ENCODE results near the gene KRTAP22-1. TPM values are rescaled to one million over a fixed set of nuclear protein-coding genes. Genes with fewer than 3 reads are reported as not detected.

The KRTAP22-1 gene
- total RNA-seq, 1 experiment from 2014 or later: not detected

- TF ChIP-seq ARID4B (CRISPR knock-in tag; IDR thresholded peaks at IDR 0.05; ENCODE audit: borderline replicate concordance) (no peak), CTCF (IDR thresholded peaks at IDR 0.05) (no peak), SMAD3 (CRISPR knock-in tag; IDR thresholded peaks at IDR 0.05; ENCODE audit: borderline replicate concordance) (no peak), NR1H2 (CRISPR knock-in tag; IDR thresholded peaks at IDR 0.05) (no peak), IRF2 (CRISPR knock-in tag; IDR thresholded peaks at IDR 0.05; ENCODE audit: borderline replicate concordance, low read depth) (no peak), ZNF232 (CRISPR knock-in tag; IDR thresholded peaks at IDR 0.05) (no peak), KAT7 (CRISPR knock-in tag; IDR thresholded peaks at IDR 0.05; ENCODE audit: borderline replicate concordance) (no peak), GABPB1 (CRISPR knock-in tag; IDR thresholded peaks at IDR 0.05) (no peak), ATF2 (CRISPR knock-in tag; IDR thresholded peaks at IDR 0.05; ENCODE audit: borderline replicate concordance, low read depth) (no peak)
These were observed 19.2 kb downstream of the KRTAP22-1 start (continued) for GRCh38 chr21:30620080-30620479.

GRCh38 chr21:30620522-30620921, 19.6 kb downstream of the KRTAP22-1 start, which contains the start of gene KRTAP20-4:
TSS of gene KRTAP20-4 (plus strand) at chr21:30620627.
- Mint-ChIP-seq H3K9me3 (peaks cover 14% of the 10 kb centered on the region), H3K27ac (no peak within 1 kb of the TSS)
- POLR2A ChIA-PET: no interaction called here

More at GRCh38 chr21:30620522-30620921, 19.6 kb downstream of the KRTAP22-1 start, which contains the start of gene KRTAP20-4:
- ATAC-seq (no peak), DNase-seq (ENCODE audit: low spot score) (no peak)
- CTCF ChIA-PET: no interaction called here
- TF ChIP-seq RORB (CRISPR knock-in tag; IDR thresholded peaks at IDR 0.05) (no peak), CBFB (CRISPR knock-in tag; IDR thresholded peaks at IDR 0.05; ENCODE audit: low read depth) (no peak), ZNF425 (CRISPR knock-in tag; conservative IDR thresholded peaks at IDR 0.05) (no peak), ZNF416 (CRISPR knock-in tag; IDR thresholded peaks at IDR 0.05) (no peak), E2F1 (CRISPR knock-in tag; IDR thresholded peaks at IDR 0.05) (no peak), TCF7 (CRISPR knock-in tag; IDR thresholded peaks at IDR 0.05; ENCODE audit: low read depth) (no peak), ZNF121 (CRISPR knock-in tag; IDR thresholded peaks at IDR 0.05) (no peak), ZNF512 (CRISPR knock-in tag; IDR thresholded peaks at IDR 0.05; ENCODE audit: borderline replicate concordance) (no peak), ZNF532 (CRISPR knock-in tag; IDR thresholded peaks at IDR 0.05; ENCODE audit: borderline replicate concordance) (no peak)
- no peaks in the 10 kb centered on the region for H3K27me3 Mint-ChIP-seq (ENCODE audit: low read depth)
- 0 out of 2 replicates have a peak, but pooled peaks cover 5% of the 10 kb centered on the region for H3K4me1 Mint-ChIP-seq
- H3K4me3 Mint-ChIP-seq: no peak within 1 kb of the TSS
- peaks cover 13% of the 10 kb centered on the region for H3K36me3 Mint-ChIP-seq
